Breast epithelium (tissue), 4 donors: ENCODE data around the gene AHDC1. TPM values are rescaled to one million over a fixed set of nuclear protein-coding genes. Genes with fewer than 3 reads are reported as not detected.
A peak's percentile ranks its signal among the peaks of the same experiment; 100 is the strongest.

Experiments used
- DNase-seq, 2 donors: peaks; one replicate each; pipeline ENCODE4 v3.0.0-alpha.2; 2019; ENCODE audit warnings: low spot score in 2 of 2
- H3K27ac ChIP-seq, 2 donors: fragments of 200-600 bp; sonication (generic) in 1 of 2; one replicate each; pipeline ENCODE4 v1.5.1; 2016 to 2019; ENCODE audit warnings: mild to moderate bottlenecking in 1 of 2
- H3K27me3 ChIP-seq, 2 donors: fragments of 200-600 bp; sonication (generic) in 1 of 2; one replicate each; pipeline versions ENCODE4 v1.5.1 to v1.6.0; 2017 to 2019; ENCODE audit warnings: control low read depth in 1 of 2, mild to moderate bottlenecking in 1 of 2
- H3K36me3 ChIP-seq: fragments of 200-600 bp; one replicate; pipeline ENCODE4 v1.5.1; 2019
- H3K4me1 ChIP-seq, 2 donors: fragments of 200-600 bp; sonication (generic); one replicate each; pipeline ENCODE4 v1.5.1; 2016 to 2019; ENCODE audit warnings: control low read depth in 1 of 2
- H3K4me3 ChIP-seq, 3 donors: fragments of 200-600 bp; sonication (generic); 1 replicate in 2 of 3; 2 replicates in 1 of 3; pipeline ENCODE4 v1.5.1; 2016 to 2019; ENCODE audit warnings: mild to moderate bottlenecking in 3 of 3, moderate library complexity in 2 of 3
- H3K9me3 ChIP-seq, 2 donors: fragments of 200-600 bp; sonication (generic) in 1 of 2; one replicate each; pipeline ENCODE4 v1.5.1; 2016 to 2019; ENCODE audit warnings: control low read depth in 1 of 2
- CTCF ChIP-seq, 3 donors: fragments of 450-650 bp; IDR thresholded peaks; one replicate each; pipeline ENCODE4 v1.5.1; 2016 to 2017; ENCODE audit warnings: antibody characterized with exemption in 3 of 3, mild to moderate bottlenecking in 3 of 3, moderate library complexity in 3 of 3
- POLR2A ChIP-seq: fragments of 450-650 bp; IDR thresholded peaks from one replicate; pipeline ENCODE4 v1.6.1; 2016; ENCODE audit warnings: antibody characterized with exemption, mild to moderate bottlenecking, moderate library complexity
- POLR2AphosphoS5 ChIP-seq, 3 donors: sonication (generic); formaldehyde crosslinking; IDR thresholded peaks; one replicate each; pipeline ENCODE4 v1.6.1; 2017; ENCODE audit warnings: antibody characterized with exemption in 3 of 3
- intact Hi-C: fragments of 100-400 bp; cut with DNase I; formaldehyde crosslinking; loops from one replicate; pipeline ENCODE4 v1.15.1; 2023; ENCODE audit warnings: low total_unique reads
- total RNA-seq, 3 donors: library from RNA; depleted of rRNA; stranded (reverse); fragments of >200 nt; gene quantifications; one replicate each; pipeline ENCODE4 v1.1.0, GENCODE V29; 2016

Gene AHDC1
- total RNA-seq, 3 donors from 2014 or later = 10.7 to 17.1 (median 15.4) TPM

- intact Hi-C loops = no loop called here
- H3K4me1 ChIP-seq = peaks cover 0 to 13% of the 10 kb centered on the region in 2 donors
- H3K4me3 ChIP-seq = no peak overlapping the region
- H3K27me3 ChIP-seq = no peaks in the 10 kb centered on the region
- DNase-seq = no peak
- H3K27ac ChIP-seq = peak overlapping the region; percentile 36 to 90
- TF ChIP-seq POLR2AphosphoS5 (IDR thresholded peaks at IDR 0.05) (no peak), POLR2A (no peak), CTCF (IDR thresholded peaks at IDR 0.05) (no peak)
- peaks cover 8% of the 10 kb centered on the region for H3K36me3 ChIP-seq
- no peaks in the 10 kb centered on the region for H3K9me3 ChIP-seq
These were observed 52.6 kb downstream of the AHDC1 start for GRCh38 chr1:27551170-27551952.

GRCh38 chr1:27550510-27551169 is 53.3 kb downstream of the AHDC1 start:
- Histone ChIP-seq H3K4me3 (no peak overlapping the region), H3K27ac (peak overlapping the region; percentile 69 to 90), H3K27me3 (no peaks in the 10 kb centered on the region), H3K36me3 (peaks cover 8% of the 10 kb centered on the region), H3K9me3 (no peaks in the 10 kb centered on the region), H3K4me1 (peaks cover 4 to 12% of the 10 kb centered on the region in 2 donors)
- DNase-seq = no peak
- intact Hi-C loops = no loop called here
- TF ChIP-seq CTCF (IDR thresholded peaks at IDR 0.05) (no peak), POLR2AphosphoS5 (IDR thresholded peaks at IDR 0.05) (no peak), POLR2A (no peak)

- DNase-seq = no peak
- TF ChIP-seq POLR2AphosphoS5 (IDR thresholded peaks at IDR 0.05) (no peak), CTCF (IDR thresholded peaks at IDR 0.05) (no peak), POLR2A (no peak)
- Histone ChIP-seq H3K4me3 (no peak overlapping the region), H3K9me3 (no peaks in the 10 kb centered on the region), H3K4me1 (peaks cover 6 to 10% of the 10 kb centered on the region in 2 donors), H3K27ac (peak overlapping the region; percentile 69 to 90), H3K27me3 (no peaks in the 10 kb centered on the region), H3K36me3 (peaks cover 8% of the 10 kb centered on the region)
- intact Hi-C loops = no loop called here
These were observed 54.0 kb downstream of the AHDC1 start for GRCh38 chr1:27549807-27550408.

- DNase-seq = no peak
- intact Hi-C loops = no loop called here
- peaks cover 8 to 18% of the 10 kb centered on the region in 2 donors for H3K4me1 ChIP-seq
- peaks cover 8% of the 10 kb centered on the region for H3K36me3 ChIP-seq
- no peaks in the 10 kb centered on the region for H3K27me3 ChIP-seq
- H3K4me3 ChIP-seq = peak overlapping the region in 1 of 3 donors; percentile 15
- TF ChIP-seq POLR2AphosphoS5 (IDR thresholded peaks at IDR 0.05) = no peak
- no peak for TF ChIP-seq POLR2A
- TF ChIP-seq CTCF (IDR thresholded peaks at IDR 0.05) = no peak
- no peaks in the 10 kb centered on the region for H3K9me3 ChIP-seq
- peak overlapping the region; percentile 69 to 90 for H3K27ac ChIP-seq
These were observed 54.9 kb downstream of the AHDC1 start for GRCh38 chr1:27548858-27549719.
